Activated CD8-positive, alpha-beta memory T cell treated with anti-CD3 and anti-CD28 coated beads for 1 hour (primary cell): Measurements from ENCODE around the gene SAMD14.

Experiments
- DNase-seq, 2 donors: peaks; one replicate each; pipeline ENCODE4 v3.0.0-alpha.2; 2020; ENCODE audit warnings: low read depth in 1 of 2; ENCODE audit errors: extremely low read depth in 1 of 2

The SAMD14 gene

GRCh38 chr17:50133769-50134099 is 3.8 kb upstream of the SAMD14 start:
- no peak for DNase-seq

GRCh38 chr17:50133028-50133768 is 3.2 kb upstream of the SAMD14 start:
- no peak for DNase-seq

DNA sequence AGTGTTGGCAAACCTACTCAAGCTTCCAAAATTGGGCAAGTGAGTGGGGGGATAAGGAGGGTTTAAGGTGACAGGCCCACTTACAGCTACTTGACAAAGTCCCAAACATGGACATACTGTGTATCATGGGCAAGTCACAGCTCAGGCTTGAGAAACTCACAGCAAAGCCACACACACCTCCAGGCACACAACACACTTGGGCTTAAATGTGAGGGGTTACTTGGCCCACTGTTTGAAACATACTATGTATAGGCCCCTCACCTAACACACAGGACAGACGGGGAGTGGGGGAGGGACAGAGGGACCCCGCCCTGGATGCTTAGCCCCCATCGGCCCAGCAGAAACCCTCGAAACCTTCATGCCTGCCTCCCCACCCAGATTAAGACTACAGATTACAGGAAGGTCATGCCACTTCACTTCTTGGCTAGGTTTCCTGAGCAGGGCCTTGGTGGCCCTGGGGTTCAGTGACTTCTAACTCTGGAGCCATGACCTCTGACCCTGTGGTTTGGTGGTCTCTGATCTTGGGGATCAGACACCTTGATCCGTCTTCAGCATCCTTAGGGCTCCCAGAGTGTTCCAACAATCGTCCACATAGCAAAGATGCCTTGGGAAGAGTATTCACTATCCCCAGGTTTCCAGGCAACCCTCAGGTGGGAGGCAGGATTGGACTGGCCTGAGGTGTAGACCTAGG is 2.3 kb upstream of the SAMD14 start:
- DNase-seq: no peak

GRCh38 chr17:50130559-50131305 is 772 bp upstream of the SAMD14 start:
- no peak for DNase-seq

DNA sequence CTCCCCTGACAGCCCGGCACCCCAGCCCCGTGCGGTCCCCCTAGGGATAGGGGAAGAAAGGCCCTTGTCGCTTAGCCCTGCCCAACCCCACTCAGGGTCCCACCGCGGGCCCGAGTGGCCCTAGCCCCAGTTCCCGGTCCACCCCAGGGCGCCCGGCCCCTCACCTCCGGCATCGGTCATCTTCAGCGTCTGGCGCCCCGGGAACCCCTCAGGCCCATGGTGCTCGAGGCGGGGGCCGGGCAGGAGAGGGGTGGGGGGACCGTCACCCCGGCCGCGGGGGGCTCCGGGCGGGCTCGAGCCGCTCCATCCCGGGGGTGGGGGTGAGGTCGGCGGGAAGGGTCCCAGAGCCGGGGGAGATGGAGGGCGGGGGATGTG is 620 bp downstream of the SAMD14 start:
- DNase-seq: no peak

DNA sequence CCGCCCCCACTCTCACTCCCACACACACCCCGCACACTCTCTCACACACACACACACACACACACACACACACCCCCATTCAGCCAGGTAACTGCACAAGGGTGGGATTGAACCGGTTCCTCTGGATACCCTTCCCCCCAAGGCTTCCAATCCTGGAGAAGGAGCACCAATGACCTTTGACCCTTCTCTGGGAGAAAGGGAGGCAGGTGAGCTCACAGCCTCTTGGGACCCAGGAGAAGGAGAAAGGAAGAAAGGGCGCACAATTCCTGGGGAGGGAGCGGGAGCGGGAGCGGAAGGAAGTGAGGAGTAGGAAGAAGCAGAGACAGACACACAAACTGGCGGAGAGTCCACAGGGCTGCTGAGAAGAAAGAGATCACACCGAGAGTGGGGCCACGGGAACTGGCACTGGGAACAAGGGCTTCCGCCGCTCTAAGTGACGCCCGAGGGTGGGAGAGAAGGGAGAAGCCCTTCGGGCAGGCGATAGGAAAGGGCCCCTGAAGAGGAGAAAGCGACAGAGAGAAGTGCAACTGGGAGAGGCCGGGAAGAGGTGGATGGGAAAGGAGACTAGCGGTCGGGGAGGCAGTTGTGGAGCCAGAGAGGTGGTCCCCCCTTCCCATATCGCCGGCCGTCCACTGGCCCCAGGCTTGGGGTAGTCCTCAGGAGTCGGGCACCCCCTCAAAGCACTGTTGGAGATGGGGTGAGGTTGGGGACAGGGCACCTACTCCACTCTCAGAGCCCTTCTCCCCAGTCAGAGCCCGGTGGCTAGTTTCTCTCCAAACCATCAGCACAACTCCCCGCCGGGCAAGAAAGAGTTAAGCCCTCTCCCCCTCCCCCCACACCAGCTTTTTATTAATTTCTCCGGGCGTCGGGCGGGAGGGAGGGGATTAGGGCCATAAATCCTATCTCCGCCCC is 1.3 kb downstream of the SAMD14 start:
- no peak for DNase-seq

DNA sequence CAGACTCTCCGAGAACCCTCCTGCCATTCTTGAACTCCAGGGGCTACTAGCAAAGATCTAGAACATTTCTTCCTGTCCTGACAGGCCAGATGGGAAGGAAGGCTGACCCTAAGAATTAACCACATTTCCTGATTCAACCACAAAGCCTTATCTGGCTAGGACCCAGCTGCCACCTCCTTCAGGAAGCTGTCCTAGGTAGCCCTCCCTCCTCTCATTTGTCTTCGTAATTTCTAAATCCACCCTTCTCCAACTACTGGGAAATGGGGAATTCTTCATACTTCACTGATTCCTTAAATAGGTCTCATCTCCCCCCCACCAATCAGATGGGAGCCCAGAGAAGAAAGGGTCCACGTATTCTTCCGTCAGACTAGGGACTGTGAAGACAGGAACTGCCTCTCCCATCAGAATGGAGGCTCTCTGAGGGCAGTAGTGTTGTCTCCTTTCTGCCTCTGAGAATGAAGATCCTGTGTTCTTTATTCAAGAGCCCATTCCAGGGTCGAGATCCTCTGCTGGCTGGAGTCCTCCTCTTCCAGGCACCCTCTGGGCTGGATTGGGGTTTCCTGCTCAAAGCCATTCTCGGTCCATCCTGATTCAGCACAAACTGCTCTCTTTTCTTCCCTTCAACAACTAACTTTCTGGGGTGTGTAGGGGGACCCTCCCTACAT is 2.1 kb downstream of the SAMD14 start:
- DNase-seq: no peak

GRCh38 chr17:50125420-50125997 is 4.5 kb downstream of the SAMD14 start:
- no peak for DNase-seq

GRCh38 chr17:50123649-50124349 is 6.2 kb downstream of the SAMD14 start:
- no peak for DNase-seq

DNA sequence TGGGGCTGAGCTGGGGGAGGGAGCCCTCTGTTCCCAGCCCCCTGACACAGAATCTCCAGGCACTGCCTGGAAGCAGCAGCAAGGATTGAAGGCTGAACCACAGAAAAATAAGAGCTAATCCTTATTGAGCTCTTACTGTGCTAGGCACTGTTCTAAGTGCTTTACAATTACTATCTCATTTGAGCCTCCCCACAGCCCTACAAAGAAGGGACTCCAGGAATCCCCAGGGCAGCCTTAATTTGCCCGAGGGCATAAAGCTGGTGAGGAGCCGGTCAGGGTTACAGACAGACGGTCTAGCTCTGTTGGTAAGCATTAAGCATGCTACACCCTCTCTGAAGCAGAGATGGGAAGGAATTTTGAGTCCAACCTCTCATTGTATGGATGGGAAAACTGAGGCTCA is 7.0 kb downstream of the SAMD14 start:
- no peak for DNase-seq

DNA sequence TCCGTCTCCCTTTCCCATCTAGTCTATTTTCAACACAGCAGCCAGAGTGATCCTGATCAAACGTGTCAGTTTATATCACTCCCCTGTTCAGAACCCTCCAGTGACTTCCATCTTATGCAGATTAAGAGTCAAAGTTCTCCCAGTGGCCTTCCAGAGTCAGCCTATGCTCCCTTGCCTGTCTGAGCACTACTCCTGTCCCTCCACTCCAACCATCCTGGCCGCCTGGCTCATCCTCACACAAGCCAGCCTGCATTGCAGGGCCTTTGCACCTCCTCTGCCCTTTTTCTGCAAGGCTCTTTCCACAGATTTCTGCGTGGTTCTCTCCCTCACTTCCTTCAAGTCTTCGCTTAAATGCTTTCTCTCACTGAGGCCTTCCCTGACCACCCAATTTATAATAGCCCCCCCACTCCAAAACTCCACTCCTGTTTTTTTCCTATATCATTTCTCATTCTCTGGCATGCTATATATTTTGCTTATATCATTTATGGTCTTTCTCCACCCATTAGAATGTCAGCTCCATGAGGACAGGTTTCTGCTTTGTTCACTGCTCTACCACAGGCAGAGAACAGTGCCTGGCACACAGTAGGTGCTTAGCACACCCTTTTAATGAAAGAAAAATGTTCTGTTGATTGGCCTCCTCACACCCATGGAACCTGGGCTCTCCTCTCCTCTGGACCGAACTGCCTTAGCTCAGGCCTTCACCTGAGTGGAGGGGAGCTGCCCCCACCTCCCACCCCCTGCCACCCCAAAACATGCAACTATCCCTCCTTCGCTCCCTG is 9.3 kb downstream of the SAMD14 start:
- DNase-seq: no peak

- no peak for DNase-seq
Measured at GRCh38 chr17:50118828-50119218, 11.1 kb downstream of the SAMD14 start.

DNA sequence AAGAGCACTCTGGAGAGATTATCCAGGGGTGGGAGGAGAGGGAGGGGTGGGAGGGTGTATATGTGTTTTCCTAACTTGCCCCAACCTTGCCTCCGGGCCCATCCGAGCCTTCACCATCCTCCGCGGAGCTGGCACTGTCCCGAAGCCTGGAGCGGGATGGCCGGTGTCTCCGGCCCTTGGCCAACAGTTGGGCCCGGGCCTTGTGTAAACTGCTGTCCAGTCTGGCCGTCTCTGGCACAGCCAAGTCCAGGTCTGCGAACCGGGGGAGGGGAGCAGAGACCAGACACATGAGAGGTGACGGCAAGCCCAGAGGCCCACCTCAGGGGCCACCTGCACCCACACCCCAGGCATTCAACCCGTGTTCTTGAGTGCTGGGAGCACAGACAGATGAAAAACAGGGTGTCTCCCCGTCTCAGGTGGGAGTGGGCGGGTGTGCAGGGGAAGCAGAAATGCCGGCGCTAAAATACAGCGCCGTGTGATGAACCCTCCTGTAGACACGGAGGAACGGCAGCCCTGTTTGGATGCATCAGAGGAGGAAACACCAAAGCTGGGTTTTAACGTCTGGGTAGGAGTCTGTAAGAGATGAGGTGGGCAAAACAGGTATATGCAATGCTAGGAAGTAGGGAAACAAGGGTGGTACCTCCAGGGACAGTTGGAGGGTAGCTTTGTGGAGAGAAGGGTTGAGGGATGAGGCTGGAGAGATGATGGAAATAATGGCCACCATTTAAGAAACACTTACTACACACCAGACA is 11.7 kb downstream of the SAMD14 start:
- DNase-seq: no peak

DNA sequence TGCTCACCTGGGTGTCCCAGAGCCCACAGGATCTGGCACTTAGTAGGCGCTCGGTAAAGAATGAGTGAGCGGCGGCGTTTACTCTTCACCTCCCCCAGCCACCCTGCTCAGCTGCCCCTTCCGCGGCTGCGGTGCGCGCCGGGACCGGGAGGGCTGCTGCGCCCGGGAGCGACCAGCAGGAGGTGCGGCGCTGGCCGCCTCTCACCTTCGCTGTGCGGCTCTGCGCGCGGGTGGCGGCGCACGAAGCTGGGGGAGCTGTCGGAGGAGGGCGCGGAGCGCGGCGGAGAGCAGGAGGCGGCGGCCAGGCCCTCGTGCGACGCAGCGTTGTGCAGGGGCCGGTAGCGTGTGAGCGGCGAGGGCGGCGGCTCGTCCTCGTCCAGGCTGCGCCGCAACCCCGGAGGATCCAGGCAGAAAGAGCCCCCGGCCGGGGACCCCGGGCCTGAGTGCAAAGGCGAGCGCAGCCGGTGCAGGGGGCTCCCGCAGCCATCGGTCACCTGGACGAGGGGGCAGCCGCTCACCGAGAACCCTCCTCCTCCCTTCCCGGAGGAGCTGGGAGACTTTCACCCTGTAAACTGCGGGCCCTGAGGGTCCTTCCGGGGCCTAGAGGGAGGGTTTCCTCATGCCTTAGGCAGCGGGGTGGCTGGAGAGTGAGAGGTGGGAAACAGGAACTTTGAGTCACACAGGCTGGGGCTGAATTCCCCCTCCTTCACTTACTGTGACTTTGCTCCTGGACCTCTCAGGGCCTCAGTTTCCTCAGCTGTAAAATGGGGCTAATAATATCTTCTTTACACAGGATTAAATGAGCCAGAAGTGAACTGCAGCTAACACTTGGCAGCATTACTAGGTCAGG is 12.5 kb downstream of the SAMD14 start:
- DNase-seq: peak in 1 of 2 donors; percentile 53

GRCh38 chr17:50115756-50116155 is 14.2 kb downstream of the SAMD14 start:
- DNase-seq: no peak

GRCh38 chr17:50114849-50115357 is 15.1 kb downstream of the SAMD14 start:
- no peak for DNase-seq

DNA sequence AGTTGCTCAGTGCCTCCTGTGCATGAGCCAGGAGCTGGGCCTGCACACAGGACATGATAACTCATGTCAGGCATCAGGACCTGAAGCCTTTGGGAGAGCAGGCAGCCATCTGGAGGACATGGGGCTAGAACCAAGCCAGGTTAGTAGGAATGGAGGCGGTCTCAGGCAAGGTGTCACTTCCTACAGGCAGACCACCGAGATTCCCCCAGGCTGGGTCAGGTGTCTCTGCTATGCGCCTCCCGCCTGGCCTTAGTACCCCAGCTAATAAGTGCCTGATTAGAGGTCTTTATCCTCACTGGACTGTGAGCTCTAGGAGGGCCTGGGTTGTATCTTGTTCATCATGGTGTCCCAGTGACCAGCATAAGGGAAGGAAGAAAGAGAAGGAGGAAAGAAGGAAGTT is 15.6 kb downstream of the SAMD14 start:
- DNase-seq: no peak
